ENCODE results near the gene SPPL2C.

The SPPL2C gene, protein sequence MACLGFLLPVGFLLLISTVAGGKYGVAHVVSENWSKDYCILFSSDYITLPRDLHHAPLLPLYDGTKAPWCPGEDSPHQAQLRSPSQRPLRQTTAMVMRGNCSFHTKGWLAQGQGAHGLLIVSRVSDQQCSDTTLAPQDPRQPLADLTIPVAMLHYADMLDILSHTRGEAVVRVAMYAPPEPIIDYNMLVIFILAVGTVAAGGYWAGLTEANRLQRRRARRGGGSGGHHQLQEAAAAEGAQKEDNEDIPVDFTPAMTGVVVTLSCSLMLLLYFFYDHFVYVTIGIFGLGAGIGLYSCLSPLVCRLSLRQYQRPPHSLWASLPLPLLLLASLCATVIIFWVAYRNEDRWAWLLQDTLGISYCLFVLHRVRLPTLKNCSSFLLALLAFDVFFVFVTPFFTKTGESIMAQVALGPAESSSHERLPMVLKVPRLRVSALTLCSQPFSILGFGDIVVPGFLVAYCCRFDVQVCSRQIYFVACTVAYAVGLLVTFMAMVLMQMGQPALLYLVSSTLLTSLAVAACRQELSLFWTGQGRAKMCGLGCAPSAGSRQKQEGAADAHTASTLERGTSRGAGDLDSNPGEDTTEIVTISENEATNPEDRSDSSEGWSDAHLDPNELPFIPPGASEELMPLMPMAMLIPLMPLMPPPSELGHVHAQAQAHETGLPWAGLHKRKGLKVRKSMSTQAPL

DNA sequence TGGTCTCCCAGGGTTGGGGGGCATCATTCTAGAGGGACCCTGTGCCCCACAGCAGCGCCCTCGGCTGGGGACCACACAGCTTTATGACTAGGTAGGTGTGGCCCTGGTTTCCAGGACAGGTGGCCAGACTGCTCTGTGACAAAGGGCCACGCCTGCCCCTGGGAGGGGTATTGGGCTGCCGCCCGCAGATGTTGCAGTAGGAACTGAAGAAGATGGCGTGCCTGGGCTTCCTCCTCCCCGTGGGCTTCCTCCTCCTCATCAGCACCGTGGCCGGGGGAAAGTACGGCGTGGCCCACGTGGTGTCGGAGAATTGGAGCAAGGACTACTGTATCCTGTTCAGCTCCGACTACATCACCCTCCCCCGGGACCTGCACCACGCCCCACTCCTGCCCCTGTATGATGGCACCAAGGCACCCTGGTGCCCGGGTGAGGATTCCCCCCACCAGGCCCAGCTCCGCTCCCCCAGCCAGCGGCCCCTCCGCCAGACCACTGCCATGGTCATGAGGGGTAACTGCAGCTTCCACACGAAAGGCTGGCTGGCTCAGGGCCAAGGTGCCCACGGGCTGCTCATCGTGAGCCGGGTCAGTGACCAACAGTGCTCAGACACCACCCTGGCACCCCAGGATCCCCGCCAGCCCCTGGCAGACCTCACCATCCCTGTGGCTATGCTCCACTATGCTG is at the start of gene SPPL2C:
Gene SPPL2C, plus strand, starts transcription at position 187 of the 681 bp plus-strand sequence. Its CDS starts 26 bp downstream, at position 213.
- no peak for DNase-seq
- no peak for ATAC-seq

DNA sequence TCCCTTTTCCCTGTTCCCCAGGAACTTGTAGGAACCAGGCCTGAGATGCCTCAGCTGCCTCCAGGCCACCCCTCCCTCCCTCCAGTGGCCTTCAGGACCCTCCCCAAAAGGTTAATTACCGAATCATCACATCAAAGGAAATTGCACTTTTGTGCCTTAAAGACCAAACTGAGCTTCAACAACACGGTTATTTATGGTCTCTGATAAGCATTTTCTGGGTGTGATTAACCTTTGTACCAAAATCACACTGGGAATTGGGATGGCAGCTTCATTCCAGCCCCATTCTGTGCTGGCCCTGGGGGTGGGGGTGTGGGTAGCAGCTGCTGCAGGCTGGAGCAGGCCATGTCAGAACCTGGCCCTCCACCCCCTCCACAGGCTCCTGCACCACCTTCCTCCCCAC is 43.9 kb upstream of the SPPL2C start:
- DNase-seq = no peak
- ATAC-seq = no peak

DNA sequence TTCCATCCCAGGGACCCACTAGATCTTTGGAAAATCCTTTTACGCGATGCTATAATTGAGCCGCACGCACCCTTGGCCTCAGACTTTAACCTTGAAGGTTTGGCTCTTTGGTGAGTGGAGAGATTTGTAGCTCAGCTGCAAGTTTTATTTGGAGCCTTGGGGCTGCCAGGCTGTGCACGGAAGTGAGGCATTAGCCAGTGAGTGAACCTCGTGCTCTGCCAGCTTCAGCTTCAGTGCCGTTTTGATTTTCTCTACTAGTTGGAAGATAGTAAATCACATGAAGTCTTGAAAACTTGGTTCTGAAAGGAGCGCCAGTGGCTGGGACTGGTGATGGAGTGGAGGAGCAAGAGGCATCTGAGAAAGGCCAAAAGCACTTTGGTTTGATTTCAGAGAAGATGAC is 43.3 kb upstream of the SPPL2C start:
- no peak for ATAC-seq

DNA sequence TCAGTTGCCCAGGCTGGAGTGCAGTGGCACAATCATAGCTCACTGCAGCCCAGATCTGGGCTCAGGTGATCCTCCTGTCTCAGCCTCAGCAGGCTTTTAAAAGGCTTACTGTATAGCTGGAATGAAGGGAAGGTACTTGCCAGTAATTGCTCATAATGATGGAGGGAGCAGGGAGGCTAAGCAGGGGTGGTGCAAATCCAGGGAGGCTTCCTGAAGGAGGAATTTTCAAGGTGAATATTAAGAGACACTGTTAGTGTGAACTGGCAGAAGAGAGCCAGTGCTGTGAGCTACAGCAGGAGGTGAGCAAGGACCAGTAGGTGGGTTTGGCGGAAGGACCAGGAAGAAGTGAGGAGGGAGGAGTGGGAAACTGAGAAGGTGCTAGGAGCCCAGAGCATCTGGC is 35.8 kb upstream of the SPPL2C start:
- DNase-seq (no peak), ATAC-seq (no peak)

More for the DNA sequence above, 43.3 kb upstream of the SPPL2C start:
- no peak for DNase-seq

DNA sequence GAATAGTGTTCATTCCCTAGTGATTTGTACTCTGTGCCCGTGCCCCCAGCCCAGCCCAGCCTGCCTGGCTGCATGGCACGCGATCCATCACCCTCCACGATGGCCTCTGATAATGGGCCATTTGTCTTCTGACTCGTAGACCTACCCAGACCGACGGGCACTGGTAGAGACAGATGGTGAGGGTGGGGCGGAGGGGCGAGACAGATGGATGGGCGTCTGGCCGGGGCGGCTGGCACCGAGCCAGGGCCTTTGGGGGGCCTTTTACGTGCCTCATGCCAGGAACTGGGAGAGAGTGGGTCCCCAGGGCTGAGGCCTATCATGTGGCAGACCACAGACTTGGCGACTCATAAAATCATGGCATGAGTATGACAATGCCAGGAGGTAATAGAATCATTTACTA is 35.2 kb upstream of the SPPL2C start:
- DNase-seq = no peak
- no peak for ATAC-seq

DNA sequence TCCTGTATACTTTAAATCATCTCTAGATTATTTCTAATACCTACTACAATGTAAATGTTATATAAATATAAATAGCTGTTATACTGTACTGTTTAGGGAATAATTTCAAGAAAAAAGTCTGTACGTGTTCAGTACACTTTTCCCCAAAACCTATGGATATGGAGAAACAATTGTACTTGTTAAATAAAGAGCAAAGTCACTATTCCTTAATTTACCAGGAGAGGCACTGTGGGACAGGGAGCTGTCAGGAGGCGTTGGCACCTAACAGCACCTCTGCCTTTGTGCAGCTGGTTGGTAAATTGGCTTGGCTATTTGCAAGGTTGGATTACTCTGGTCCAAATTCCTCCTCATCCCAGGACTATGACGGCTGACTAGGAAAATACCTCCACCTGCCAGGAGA is 32.6 kb upstream of the SPPL2C start:
- no peak for ATAC-seq
- no peak for DNase-seq

DNA sequence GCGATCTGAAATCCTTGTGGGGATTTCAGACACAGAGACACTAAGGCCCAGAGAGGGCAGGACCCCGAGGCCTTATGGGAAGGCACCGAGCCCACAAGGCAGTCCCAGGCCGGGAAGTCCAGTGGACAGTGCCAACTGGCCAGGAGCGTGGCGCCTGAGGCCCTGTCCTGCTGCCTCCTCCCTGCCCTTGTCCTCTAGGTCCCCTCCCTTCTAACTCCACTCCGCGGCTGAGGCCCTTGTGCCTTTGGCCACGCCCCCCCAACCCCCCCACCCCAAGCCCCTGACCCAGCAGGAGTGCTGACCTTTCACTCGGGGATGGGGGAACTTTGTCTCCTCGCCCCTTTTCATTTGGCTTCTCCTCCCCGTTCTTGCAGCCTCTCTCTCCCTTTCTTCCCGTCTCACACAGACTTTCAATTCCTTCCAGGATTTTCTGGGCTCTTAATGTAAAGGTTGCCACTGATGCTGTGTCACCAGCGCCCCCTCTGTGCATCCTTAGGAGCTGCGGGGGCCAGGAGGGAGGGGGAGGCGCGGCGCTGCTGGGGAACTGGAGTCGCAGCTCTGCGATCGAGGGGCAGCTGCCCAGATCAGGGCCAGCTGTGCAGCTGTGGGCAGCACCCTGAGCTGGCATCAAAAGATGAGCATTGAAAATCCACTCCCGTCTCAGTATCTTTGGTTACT is 31.5 kb upstream of the SPPL2C start:
- DNase-seq (no peak), ATAC-seq (no peak)

DNA sequence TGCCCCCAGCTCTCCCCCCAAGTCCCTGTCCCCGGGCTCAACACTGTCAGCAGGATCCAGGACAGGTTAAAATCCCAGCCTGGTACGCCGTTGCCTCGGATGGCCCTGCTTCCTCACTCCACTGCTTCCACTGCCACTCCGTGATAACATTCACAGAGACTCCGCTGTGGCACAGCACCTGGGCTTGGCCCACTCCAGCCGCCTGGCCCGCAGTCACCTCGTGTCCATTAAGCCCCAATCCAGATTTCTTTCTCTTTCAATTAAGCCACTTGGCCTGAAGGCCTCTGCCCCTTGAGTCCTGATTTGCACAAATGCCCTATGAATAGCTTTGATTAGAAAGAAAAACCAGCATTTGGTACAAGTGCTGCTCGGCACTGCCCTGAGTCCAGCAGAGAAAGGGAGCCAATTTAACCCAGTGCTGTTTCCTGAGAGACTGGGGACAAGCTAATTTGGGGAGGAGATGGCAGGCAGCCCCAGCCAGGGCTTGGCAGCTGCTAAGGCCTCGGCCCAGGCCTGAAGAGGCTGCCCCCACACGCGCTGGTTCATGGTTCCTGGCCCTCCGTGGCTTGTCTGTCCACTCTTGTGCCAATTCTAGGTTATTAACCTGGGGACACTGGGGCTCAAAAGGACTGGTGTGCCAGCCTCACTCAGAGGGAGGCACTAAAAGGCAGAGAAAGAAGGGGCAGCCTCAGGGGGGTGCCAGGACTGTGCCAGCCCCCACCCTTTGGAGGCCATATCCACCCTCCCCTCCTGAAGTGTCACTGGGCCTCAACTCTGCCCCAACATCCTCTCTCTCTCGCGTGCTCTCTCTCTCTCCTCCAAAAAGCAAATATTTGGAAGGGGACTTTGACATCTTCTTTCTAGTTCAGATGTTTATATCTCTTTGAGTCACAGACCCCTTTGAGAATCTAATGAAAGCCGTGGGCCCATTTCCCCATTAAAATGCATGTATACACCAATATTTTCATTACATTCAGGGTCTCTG is 29.8 kb upstream of the SPPL2C start:
- ATAC-seq (no peak), DNase-seq (no peak)

DNA sequence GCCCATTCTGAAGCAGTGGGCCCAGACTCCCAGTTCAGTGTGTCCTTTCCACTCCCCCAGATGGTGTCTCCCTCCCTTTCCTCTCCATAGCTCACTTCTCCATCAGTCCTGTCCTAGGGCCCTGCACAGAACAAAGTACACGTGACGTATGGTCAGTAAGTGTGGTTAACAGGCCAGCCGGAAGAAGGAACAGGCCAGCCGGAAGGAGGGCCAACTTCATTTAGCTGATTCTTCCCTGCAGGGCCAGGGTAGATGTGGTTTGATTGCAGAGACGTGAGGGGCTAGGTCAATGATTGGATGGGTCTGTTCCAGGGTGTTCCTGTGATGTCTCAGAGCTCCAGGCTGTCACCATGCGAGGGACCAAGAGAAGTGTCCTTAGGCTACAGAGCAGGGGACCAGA is 28.9 kb upstream of the SPPL2C start:
- no peak for DNase-seq
- ATAC-seq = no peak

DNA sequence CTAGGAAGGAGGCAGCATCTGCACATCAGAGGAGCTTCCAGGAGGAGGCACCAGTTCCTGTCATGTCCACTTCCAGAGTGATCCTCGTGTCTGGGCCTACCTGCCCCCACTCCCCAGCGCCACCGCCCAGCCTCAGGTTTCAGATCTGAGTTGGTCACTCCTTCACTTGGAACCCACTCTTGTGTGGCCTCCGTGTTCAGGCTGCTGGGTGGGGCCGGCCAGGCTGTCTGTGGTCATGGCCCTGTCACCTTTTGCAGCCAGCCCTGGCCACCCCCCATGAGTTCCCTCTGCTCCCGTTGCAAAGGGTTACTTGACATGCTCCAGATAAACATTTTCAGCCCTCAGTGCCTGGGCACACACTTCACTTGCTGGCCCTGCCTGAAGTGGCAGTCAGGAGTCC is 26.6 kb upstream of the SPPL2C start:
- no peak for ATAC-seq
- DNase-seq = no peak

DNA sequence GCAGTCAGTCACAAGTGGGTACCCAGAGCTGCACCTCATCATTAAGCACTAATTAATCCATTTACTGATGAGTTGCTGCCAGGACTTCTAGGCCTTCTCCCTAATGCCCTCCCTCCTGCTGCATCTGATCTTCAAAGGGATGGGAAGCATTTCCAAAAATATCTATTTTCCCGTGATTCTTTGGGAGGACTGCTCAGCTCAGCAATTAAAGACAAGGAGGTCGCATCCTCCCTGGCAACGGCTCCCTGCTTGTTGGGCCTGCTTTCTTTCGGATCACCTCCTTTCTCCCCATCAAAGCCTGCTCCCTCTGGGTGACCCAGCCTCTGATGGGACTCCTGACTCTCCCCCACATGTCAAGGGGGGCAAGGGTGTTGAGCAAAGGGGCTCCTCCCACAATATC is 26.0 kb upstream of the SPPL2C start:
- DNase-seq = no peak
- ATAC-seq = no peak

DNA sequence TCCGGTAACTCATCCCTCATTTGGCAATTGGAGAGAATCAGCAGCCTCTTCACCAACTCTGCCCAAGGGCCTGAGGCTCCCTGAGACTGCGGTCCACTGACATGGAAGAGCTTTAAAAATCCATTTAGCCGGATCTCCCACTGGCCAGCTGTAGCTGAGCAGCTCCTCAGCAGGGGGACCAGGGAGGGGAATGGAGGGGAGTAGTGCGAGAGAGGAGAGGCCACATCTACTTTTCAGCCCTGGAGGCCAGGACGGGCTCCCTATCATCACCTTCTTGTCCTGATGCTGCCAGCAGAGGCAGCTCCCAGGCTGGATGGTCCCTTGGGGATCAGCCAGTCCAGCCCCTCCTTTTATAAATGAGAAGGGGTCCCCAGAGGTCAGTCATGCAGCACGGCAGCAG is 25.0 kb upstream of the SPPL2C start:
- ATAC-seq = no peak

DNA sequence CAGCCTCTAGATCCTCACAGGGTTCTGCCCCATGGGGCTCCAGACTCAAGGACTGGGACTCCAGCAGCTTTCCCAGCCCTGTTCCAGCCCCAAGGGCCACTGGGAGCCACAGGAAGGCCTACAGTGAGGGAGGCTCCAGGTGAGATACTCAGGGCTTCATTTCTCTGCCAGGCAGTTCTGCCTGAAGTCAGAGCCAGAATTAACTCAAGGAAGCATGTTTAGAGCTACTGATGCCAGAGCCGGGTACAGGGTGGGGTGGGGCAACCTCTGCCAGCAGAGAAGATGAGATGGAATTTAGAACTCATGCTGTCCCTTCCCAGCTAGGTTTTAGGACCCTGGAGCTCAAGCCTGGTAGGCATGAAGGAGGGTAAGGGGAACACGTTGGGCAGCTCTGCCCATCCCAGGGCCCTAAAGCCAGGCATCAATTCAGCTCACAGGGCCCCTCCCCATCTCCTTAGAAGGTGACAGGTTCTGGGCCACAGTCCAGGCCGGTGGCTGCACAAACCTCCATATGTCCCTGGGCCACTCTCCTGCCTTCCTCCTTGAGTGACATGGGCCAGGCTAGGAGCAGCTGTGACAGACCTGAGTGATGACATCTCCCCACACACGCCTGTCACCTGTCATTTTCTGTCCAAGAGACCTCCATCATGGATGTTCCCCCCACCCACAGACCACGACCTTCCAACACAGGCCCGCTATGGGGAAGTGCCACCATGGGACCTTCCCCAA is 24.5 kb upstream of the SPPL2C start:
- DNase-seq (no peak), ATAC-seq (no peak)

More for the DNA sequence above, 25.0 kb upstream of the SPPL2C start:
- DNase-seq = no peak

DNA sequence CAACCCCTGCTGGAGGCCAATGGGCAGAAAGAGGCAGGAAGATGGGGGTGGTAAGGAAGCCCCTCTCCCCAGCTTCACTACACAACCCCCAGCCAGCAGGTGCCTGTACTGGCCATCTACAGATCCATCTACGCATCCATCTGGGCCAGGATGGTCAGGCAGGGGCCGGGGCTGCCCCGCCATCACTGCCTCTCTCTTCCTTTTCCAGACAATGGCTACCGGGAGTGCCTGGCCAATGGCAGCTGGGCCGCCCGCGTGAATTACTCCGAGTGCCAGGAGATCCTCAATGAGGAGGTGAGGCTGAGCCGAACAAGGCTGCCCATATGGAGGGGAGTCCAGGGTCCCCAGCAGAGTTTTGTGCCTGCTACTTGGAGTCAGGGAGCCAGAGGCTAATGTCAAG is 23.5 kb upstream of the SPPL2C start:
- ATAC-seq (no peak), DNase-seq (no peak)

DNA sequence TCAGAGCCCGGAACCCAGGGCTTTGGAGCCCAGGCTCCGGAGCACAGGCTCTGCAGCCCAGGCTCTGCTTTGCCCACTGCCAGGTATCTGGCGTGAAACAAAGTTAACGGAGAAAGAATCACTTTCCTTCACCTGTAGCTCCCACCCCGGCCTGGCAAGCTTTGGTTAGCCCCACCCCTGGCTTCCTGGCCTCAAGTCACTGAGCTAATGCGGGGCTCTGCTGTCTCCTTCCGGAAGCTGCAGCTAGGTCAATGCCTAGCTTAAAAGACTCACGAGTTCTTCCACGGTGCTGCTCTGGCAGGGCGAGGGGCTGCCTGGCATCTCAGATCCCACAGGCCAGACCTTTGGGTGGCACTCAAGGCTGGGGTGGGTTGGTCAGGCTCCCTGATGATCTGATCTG is 21.1 kb upstream of the SPPL2C start:
- ATAC-seq (no peak), DNase-seq (no peak)

DNA sequence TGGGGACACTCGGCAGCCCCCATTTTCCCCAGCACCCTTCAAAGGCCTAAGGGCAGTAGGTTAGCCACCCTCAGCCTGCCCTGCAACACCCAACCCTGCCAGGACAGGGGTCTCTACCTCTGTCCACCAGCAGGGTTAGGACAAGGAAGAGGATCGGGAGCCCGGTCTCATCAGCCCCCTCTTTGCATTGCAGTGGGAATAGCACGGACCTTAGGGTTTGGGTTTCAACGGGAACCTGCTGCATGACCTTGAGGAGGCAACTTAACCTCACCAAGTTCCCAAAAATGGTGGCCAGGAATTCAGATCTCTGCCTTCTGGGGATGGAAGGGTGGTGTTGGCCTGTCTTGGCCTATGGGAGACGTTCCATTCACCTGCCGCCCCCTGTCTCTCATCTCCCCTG is 20.2 kb upstream of the SPPL2C start:
- DNase-seq (no peak), ATAC-seq (no peak)

DNA sequence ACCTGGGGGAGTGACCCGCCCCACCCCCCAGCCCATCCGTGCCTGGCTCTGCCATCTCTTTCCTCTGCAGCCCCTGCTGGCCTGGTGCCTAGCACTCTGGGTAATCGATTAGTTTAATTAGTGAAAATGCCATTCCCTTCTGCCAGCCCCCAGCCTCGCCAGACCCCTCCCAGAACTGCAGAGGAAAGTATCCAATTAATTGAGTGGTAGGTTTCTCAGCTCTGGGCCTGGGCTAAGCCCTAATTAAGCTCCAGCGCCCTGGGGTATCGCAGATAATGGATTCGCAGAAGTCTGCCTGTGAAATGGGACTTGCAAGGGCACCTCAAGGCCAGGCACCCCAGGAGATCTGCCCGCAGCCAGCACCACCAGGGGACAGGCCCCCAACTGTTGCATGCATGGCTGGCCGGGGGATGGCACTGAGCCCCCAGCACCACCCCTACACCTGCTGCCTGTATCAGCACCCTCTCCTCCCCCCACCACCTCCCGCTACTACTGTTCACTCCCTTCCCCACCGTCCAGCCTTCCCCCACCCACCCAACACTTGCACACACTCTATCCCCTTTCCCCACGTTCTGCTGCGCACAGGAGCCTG is 19.7 kb upstream of the SPPL2C start:
- no peak for ATAC-seq
- DNase-seq = no peak

DNA sequence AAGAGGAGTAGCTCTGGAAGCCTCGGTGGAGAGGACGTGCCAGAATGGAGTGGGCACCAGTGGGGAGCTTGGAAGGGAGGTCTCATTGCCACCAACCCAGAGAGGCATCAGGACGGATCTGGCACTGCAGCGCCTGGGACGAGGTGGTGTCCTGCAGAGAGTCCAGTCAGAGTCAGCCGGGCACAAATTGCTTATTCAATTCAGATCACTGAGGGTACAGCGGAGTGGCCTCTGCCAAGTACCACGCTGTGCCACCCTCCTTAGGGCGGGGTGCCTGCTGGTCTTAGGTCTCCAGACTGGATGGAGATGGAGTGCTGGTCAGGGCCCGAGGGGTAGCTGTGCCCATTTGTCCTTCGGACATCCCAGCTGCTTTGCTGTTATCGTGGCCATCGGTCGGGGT is 18.9 kb upstream of the SPPL2C start:
- DNase-seq (no peak), ATAC-seq (no peak)

DNA sequence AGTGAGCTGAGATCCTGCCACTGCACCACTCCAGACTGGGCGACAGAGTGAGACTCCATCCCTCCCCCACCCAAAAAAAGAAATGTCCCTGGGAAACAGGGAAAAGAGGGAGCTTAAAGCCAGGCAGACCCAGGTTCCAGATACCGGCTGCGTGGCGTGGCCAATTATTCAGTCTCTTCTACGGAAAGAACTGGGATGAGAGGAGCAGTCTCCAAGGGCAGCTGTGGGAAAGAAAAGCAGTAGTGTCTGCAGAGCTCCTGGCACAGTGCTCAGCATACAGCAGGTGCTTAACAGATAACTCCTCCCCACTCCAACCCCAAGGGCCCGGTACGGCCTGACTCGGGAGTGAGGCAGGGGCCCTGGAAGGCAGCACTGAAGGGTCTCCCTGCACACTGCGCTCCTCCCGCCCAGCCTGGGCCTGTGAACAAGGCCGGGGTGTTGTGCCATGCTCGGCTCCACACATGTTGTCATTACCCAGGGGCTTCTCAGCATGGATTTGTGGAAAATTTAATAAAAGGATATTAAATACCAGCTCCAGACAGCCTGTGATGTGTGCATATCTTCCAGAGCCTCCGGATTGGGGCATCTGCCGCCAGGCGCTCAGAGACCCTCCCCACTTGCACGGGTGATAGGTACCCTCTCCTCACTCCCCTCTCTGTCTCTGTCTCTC is 17.6 kb upstream of the SPPL2C start:
- ATAC-seq = no peak
- DNase-seq = no peak

DNA sequence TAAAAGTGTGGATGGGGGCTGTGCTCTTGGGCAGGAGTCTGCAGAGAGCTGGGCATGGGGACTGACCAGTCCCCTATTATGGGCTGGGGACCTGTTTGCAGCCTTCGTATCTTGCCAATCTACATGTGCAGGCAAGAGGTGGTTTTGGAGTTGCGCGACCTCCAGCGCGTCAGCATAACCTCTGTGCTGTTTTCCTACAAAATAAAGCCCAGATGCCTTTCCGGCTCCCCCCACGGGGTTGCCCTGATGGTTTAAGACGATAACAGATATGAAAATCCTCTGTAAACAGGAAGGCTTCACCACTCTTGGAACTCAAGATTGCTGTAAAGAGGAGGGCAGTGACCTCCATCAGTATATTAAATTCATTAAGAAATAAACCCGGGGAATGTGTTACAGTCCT is 16.5 kb upstream of the SPPL2C start:
- ATAC-seq = no peak
- DNase-seq = no peak

All from stimulated activated naive CD8-positive, alpha-beta T cell treated with anti-CD3 and anti-CD28 coated beads, Interleukin-15, Interleukin-2, amounts not matched to agents 100 U/mL and 50 U/mL, for 24 hours (primary cell).